SKM-1 (cell line): ENCODE measurements around the gene LRRC4B.

Source experiments
- DNase-seq: peaks from one replicate; lab custom pipeline; 2025; ENCODE audit not compliant: unreplicated experiment; lab: John Stamatoyannopoulos, UW

Gene LRRC4B

GRCh38 chr19:50467566-50467965, 100.7 kb downstream of the LRRC4B start:
- no peak for DNase-seq
